Activated CD4-positive, CD25-positive, alpha-beta regulatory T cell (primary cell): ENCODE data around the gene CCDC149.

Source experiments
- DNase-seq, 4 experiments: peaks; one replicate each; lab custom pipeline; 2025; lab: John Stamatoyannopoulos, UW

Gene CCDC149

GRCh38 chr4:24881508-24882196, 31.2 kb downstream of the CCDC149 start:
- no peak for DNase-seq

GRCh38 chr4:24880186-24880585, 32.7 kb downstream of the CCDC149 start:
- DNase-seq, result no peak

- no peak for DNase-seq
Observed at GRCh38 chr4:24878636-24879016, 34.2 kb downstream of the CCDC149 start.

- no peak for DNase-seq
Observed at GRCh38 chr4:24877868-24878635, 34.8 kb downstream of the CCDC149 start.

- no peak for DNase-seq
Observed at GRCh38 chr4:24876431-24876830, 36.4 kb downstream of the CCDC149 start.

GRCh38 chr4:24872720-24873119, 40.1 kb downstream of the CCDC149 start:
- no peak for DNase-seq

- no peak for DNase-seq
Observed at GRCh38 chr4:24871210-24871609, 41.6 kb downstream of the CCDC149 start.

- no peak for DNase-seq
Observed at GRCh38 chr4:24867766-24868296, 45.0 kb downstream of the CCDC149 start.

- no peak for DNase-seq
Observed at GRCh38 chr4:24867251-24867650, 45.6 kb downstream of the CCDC149 start.

GRCh38 chr4:24865401-24865800, 47.4 kb downstream of the CCDC149 start:
- no peak for DNase-seq

GRCh38 chr4:24863799-24864198, 49.0 kb downstream of the CCDC149 start:
- no peak for DNase-seq

- no peak for DNase-seq
Observed at GRCh38 chr4:24862073-24862751, 50.6 kb downstream of the CCDC149 start.

GRCh38 chr4:24858550-24858949, 54.3 kb downstream of the CCDC149 start:
- no peak for DNase-seq

GRCh38 chr4:24858026-24858425, 54.8 kb downstream of the CCDC149 start:
- no peak for DNase-seq

- no peak for DNase-seq
Observed at GRCh38 chr4:24856586-24856985, 56.3 kb downstream of the CCDC149 start.

- no peak for DNase-seq
Observed at GRCh38 chr4:24855741-24856140, 57.1 kb downstream of the CCDC149 start.

- no peak for DNase-seq
Observed at GRCh38 chr4:24853142-24853541, 59.7 kb downstream of the CCDC149 start.

- no peak for DNase-seq
Observed at GRCh38 chr4:24850674-24851073, 62.2 kb downstream of the CCDC149 start.

GRCh38 chr4:24849756-24850155, 63.1 kb downstream of the CCDC149 start:
- DNase-seq, result no peak

GRCh38 chr4:24849351-24849750, 63.5 kb downstream of the CCDC149 start:
- DNase-seq, result no peak

GRCh38 chr4:24846716-24847115, 66.1 kb downstream of the CCDC149 start:
- no peak for DNase-seq

- no peak for DNase-seq
Observed at GRCh38 chr4:24845902-24846301, 66.9 kb downstream of the CCDC149 start.

GRCh38 chr4:24845132-24845531, 67.7 kb downstream of the CCDC149 start:
- no peak for DNase-seq
